Retina (tissue), 1 donor: ENCODE data around the gene LILRA2.
"Not testable (repeated sequence)": the region's sequence is repeated elsewhere in the genome, so short reads cannot be mapped to it uniquely, and the experiment has no call there.

ENCODE experiments used
- DNase-seq: peaks from one replicate; pipeline ENCODE4 v3.0.0-alpha.2; 2016

The LILRA2 gene

GRCh38 chr19:54573330-54573872 lies at the start of gene LILRA2:
TSS of gene LILRA2 (plus strand) at chr19:54573790. CDS start at chr19:54573879, 89 bp downstream.
- DNase-seq: no peak

- DNase-seq: no peak
These were observed 48.0 kb upstream of the LILRA2 start for GRCh38 chr19:54525636-54526035.

GRCh38 chr19:54526972-54527371 lies 46.6 kb upstream of the LILRA2 start:
- no peak for DNase-seq

GRCh38 chr19:54530866-54531265 lies 42.7 kb upstream of the LILRA2 start:
- no peak for DNase-seq

GRCh38 chr19:54532528-54532927 lies 41.1 kb upstream of the LILRA2 start:
- DNase-seq: no peak

- no peak for DNase-seq
These were observed 40.1 kb upstream of the LILRA2 start for GRCh38 chr19:54533476-54533875.

- no peak for DNase-seq
These were observed 39.4 kb upstream of the LILRA2 start for GRCh38 chr19:54534156-54534555.

GRCh38 chr19:54535601-54536000 lies 38.0 kb upstream of the LILRA2 start:
- no peak for DNase-seq

GRCh38 chr19:54536956-54537355 lies 36.6 kb upstream of the LILRA2 start:
- no peak for DNase-seq

GRCh38 chr19:54541712-54542111 lies 31.9 kb upstream of the LILRA2 start:
- DNase-seq: no peak

GRCh38 chr19:54548806-54549205 lies 24.8 kb upstream of the LILRA2 start:
- no peak for DNase-seq

- no peak for DNase-seq
These were observed 24.4 kb upstream of the LILRA2 start for GRCh38 chr19:54549224-54549623.

GRCh38 chr19:54551293-54551692 lies 22.3 kb upstream of the LILRA2 start:
- DNase-seq: no peak

GRCh38 chr19:54551950-54552912 lies 21.4 kb upstream of the LILRA2 start:
- no peak for DNase-seq

GRCh38 chr19:54552913-54553310 lies 20.7 kb upstream of the LILRA2 start:
- DNase-seq: no peak

GRCh38 chr19:54554006-54554405 lies 19.6 kb upstream of the LILRA2 start:
- no peak for DNase-seq

GRCh38 chr19:54554896-54555295 lies 18.7 kb upstream of the LILRA2 start:
- no peak for DNase-seq

GRCh38 chr19:54556194-54556593 lies 17.4 kb upstream of the LILRA2 start:
- DNase-seq: no peak

- DNase-seq: no peak
These were observed 15.3 kb upstream of the LILRA2 start for GRCh38 chr19:54558339-54558738.

- DNase-seq: no peak
These were observed 12.7 kb upstream of the LILRA2 start for GRCh38 chr19:54560881-54561385.

GRCh38 chr19:54561840-54562239 lies 11.8 kb upstream of the LILRA2 start:
- no peak for DNase-seq

- DNase-seq: not testable (repeated sequence)
These were observed 10.4 kb upstream of the LILRA2 start for GRCh38 chr19:54563206-54563605.

GRCh38 chr19:54570316-54570715 lies 3.3 kb upstream of the LILRA2 start:
- DNase-seq: no peak
